Caco-2 (cell line): Measurements from ENCODE around the gene SATB2. TPM values are rescaled to one million over a fixed set of nuclear protein-coding genes. Genes with fewer than 3 reads are reported as not detected.

Experiments used
- BruUV-seq: library from RNA; stranded (reverse); fragments of 400-500 nt; replicated peaks from 2 replicates; lab custom pipeline; 2021; lab: Mats Ljungman, UMichigan
- CTCF ChIA-PET: fragments of 300-600 bp; sonication (Branson Sonifier 250); formaldehyde crosslinking; loops from one replicate; lab custom pipeline; 2022; ENCODE audit warnings: antibody characterized with exemption; lab: Charles Lee
- POLR2A ChIA-PET: fragments of 300-600 bp; sonication (Branson Sonifier 250); formaldehyde crosslinking; loops from one replicate; lab custom pipeline; 2022; ENCODE audit warnings: antibody characterized with exemption; lab: Charles Lee
- DNase-seq, 2 experiments: peaks; one replicate each; pipeline versions ENCODE4 v3.0.0 to v3.0.0-alpha.2; 2020 to 2022
- H3K27me3 ChIP-seq: replicated peaks from 2 replicates; pipeline ENCODE4 v1.6.0; 2011; ENCODE audit warnings: low read length; ENCODE audit not compliant: control insufficient read depth, insufficient read depth
- H3K36me3 ChIP-seq: 2 replicates; pipeline ENCODE4 v1.5.1; 2011; ENCODE audit warnings: low read length; ENCODE audit not compliant: control insufficient read depth, insufficient read depth
- H3K4me1 ChIP-seq: fragments of 250-450 bp; sonication (Bioruptor Pico); 2 replicates; pipeline ENCODE4 v1.5.1; 2020; ENCODE audit warnings: mild to moderate bottlenecking
- H3K4me3 ChIP-seq: 2 replicates; pipeline ENCODE4 v1.5.1; 2011; ENCODE audit warnings: low read depth, mild to moderate bottlenecking, control low read depth, low read length
- H3K9me3 ChIP-seq: fragments of 250-450 bp; sonication (Bioruptor Pico); 2 replicates; pipeline ENCODE4 v1.5.1; 2020; ENCODE audit warnings: mild to moderate bottlenecking, moderate library complexity
- H3K27ac Mint-ChIP-seq: one replicate; pipeline ENCODE4 v1.8.0; 2022; ENCODE audit warnings: mixed read lengths; ENCODE audit not compliant: unreplicated experiment
- H3K27me3 Mint-ChIP-seq: one replicate; pipeline ENCODE4 v1.8.0; 2022; ENCODE audit warnings: mixed read lengths; ENCODE audit not compliant: insufficient read depth, unreplicated experiment
- H3K36me3 Mint-ChIP-seq: one replicate; pipeline ENCODE4 v1.8.0; 2022; ENCODE audit warnings: mild to moderate bottlenecking, mixed read lengths; ENCODE audit not compliant: insufficient read depth, unreplicated experiment
- H3K4me1 Mint-ChIP-seq: one replicate; pipeline ENCODE4 v1.8.0; 2022; ENCODE audit warnings: low read depth, mixed read lengths; ENCODE audit not compliant: unreplicated experiment
- H3K4me3 Mint-ChIP-seq: one replicate; pipeline ENCODE4 v1.8.0; 2022; ENCODE audit warnings: mild to moderate bottlenecking, moderate library complexity, mixed read lengths; ENCODE audit not compliant: unreplicated experiment
- H3K9me3 Mint-ChIP-seq: one replicate; pipeline ENCODE4 v1.8.0; 2022; ENCODE audit warnings: mixed read lengths; ENCODE audit not compliant: unreplicated experiment
- CTCF ChIP-seq, 2 experiments: fragments of 200-600 bp in 1 of 2; IDR thresholded peaks; 1 replicate in 1 of 2; 2 replicates in 1 of 2; pipeline versions ENCODE4 v1.5.1 to v1.8.0; 2011 to 2022; ENCODE audit warnings: antibody characterized with exemption in 1 of 2, control low read depth in 1 of 2, inconsistent platforms in 1 of 2, low read depth in 1 of 2, low read length in 1 of 2, mild to moderate bottlenecking in 1 of 2, moderate library complexity in 1 of 2; ENCODE audit not compliant: insufficient read depth in 1 of 2, severe bottlenecking in 1 of 2, unreplicated experiment in 1 of 2
- intact Hi-C: fragments of 100-400 bp; cut with micrococcal nuclease; formaldehyde crosslinking; loops from one replicate; pipeline ENCODE4 v1.10.0; 2022; ENCODE audit not compliant: unreplicated experiment
- total RNA-seq: library from RNA; stranded (reverse); gene quantifications from 2 replicates; pipeline ENCODE4 v1.2.3, GENCODE V29; 2022

Gene SATB2
- total RNA-seq, 1 experiment from 2014 or later, result 1.1 TPM

- Mint-ChIP-seq H3K27me3 (no peaks in the 10 kb centered on the region), H3K4me3 (no peak overlapping the region), H3K27ac (no peak overlapping the region), H3K9me3 (peaks cover 28% of the 10 kb centered on the region), H3K36me3 (no peaks in the 10 kb centered on the region), H3K4me1 (no peaks in the 10 kb centered on the region)
- ChIA-PET POLR2A (no interaction called here), CTCF (no interaction called here)
- no peak for TF ChIP-seq CTCF (IDR thresholded peaks at IDR 0.05; ENCODE audit: insufficient read depth in 1 of 2, low read depth in 1 of 2, low read length in 1 of 2, severe bottlenecking in 1 of 2, unreplicated experiment in 1 of 2)
- H3K4me3 ChIP-seq, result no peak overlapping the region
- H3K36me3 ChIP-seq, result no peaks in the 10 kb centered on the region
- H3K27me3 ChIP-seq, result no peaks in the 10 kb centered on the region
- intact Hi-C loops, result no loop called here
- H3K9me3 ChIP-seq, result peaks cover 15% of the 10 kb centered on the region; the same call in 1 of the 2 replicates
- DNase-seq, result no peak
- H3K4me1 ChIP-seq, result no peaks in the 10 kb centered on the region
- no TSS peak for BruUV-seq
Measured at GRCh38 chr2:199261239-199261638, 196.5 kb downstream of the SATB2 start.

DNA sequence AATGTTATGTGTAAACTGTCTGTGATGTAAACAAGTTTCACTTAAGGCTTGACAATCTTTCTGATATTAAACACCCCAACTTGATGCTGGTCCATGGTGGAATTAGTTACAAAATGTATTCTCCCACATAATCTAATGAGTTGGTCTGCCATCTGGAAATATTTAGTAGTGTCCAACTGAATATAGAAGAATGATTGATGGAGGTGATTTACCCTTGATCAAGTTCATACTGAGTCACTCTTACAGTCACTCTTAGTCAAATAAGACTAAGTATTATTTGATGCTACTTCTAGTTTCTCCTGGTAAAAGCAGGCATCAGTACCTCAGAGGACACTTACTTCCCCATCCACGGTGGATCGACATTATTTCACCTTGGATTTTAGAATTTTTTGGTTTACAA lies 198.1 kb downstream of the SATB2 start:
- Histone ChIP-seq H3K4me3 (no peak overlapping the region), H3K4me1 (no peaks in the 10 kb centered on the region), H3K9me3 (peaks cover 13% of the 10 kb centered on the region; the same call in 1 of the 2 replicates), H3K36me3 (no peaks in the 10 kb centered on the region), H3K27me3 (no peaks in the 10 kb centered on the region)
- CTCF ChIA-PET, result no interaction called here
- POLR2A ChIA-PET, result no interaction called here
- no TSS peak for BruUV-seq
- Mint-ChIP-seq H3K4me1 (no peaks in the 10 kb centered on the region), H3K4me3 (no peak overlapping the region), H3K27me3 (peaks cover 2% of the 10 kb centered on the region), H3K27ac (no peak overlapping the region), H3K9me3 (peaks cover 28% of the 10 kb centered on the region), H3K36me3 (no peaks in the 10 kb centered on the region)
- intact Hi-C loops, result no loop called here
- no peak for DNase-seq
- no peak for TF ChIP-seq CTCF (IDR thresholded peaks at IDR 0.05; ENCODE audit: insufficient read depth in 1 of 2, low read depth in 1 of 2, low read length in 1 of 2, severe bottlenecking in 1 of 2, unreplicated experiment in 1 of 2)

DNA sequence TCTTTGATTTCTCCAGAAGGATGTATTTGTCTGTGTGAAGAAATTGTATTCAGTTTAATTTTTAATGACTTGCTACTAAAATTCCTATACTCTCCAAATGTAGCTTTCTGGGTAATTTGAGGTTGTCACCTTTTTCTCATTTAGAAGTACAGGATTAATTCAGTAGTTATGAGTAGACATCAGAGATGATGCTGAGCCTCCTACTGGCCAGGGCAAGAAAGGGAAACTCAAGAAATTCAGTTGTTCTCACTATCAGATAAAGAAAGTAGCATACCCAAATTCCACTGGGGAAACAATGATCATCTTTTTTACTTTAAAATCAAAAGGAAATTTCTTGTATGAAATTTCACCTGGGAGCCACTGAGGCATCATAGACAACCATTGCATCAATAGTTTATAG lies 199.4 kb downstream of the SATB2 start:
- intact Hi-C loops, result no loop called here
- Mint-ChIP-seq H3K4me3 (no peak overlapping the region), H3K9me3 (peaks cover 20% of the 10 kb centered on the region), H3K4me1 (no peaks in the 10 kb centered on the region), H3K27ac (no peak overlapping the region), H3K36me3 (no peaks in the 10 kb centered on the region), H3K27me3 (peaks cover 2% of the 10 kb centered on the region)
- no TSS peak for BruUV-seq
- no peak for DNase-seq
- POLR2A ChIA-PET, result no interaction called here
- peak in 1 of 2 experiments; percentile 5 for TF ChIP-seq CTCF (IDR thresholded peaks at IDR 0.05; ENCODE audit: insufficient read depth in 1 of 2, low read depth in 1 of 2, low read length in 1 of 2, severe bottlenecking in 1 of 2, unreplicated experiment in 1 of 2)
- no peaks in the 10 kb centered on the region for H3K36me3 ChIP-seq
- H3K27me3 ChIP-seq, result no peaks in the 10 kb centered on the region
- H3K4me3 ChIP-seq, result no peak overlapping the region
- CTCF ChIA-PET, result no interaction called here
- H3K4me1 ChIP-seq, result no peaks in the 10 kb centered on the region
- 0 out of 2 replicates have a peak, but pooled peaks cover 1% of the 10 kb centered on the region for H3K9me3 ChIP-seq
